ENCODE results near the gene BCAP31. TPM values are rescaled to one million over a fixed set of nuclear protein-coding genes. Genes with fewer than 3 reads are reported as not detected.

The BCAP31 gene
- total RNA-seq, 1 experiment from 2014 or later: 138 TPM

GRCh38 chrX:153719701-153720100 lies 4.5 kb downstream of the BCAP31 start:
- Mint-ChIP-seq H3K27me3 (ENCODE audit: low read depth) (no peaks in the 10 kb centered on the region), H3K4me3 (no peak overlapping the region), H3K36me3 (ENCODE audit: insufficient read depth in 1 of 3, low read depth in 3 of 3) (peaks cover 36 to 72% (median 64%) of the 10 kb centered on the region in 3 experiments), H3K9me3 (peaks cover 62 to 64% of the 10 kb centered on the region in 2 experiments), H3K27ac (no peak overlapping the region), H3K4me1 (peaks cover 0 to 8% of the 10 kb centered on the region in 2 experiments; a peak in 2 of 4 replicates)
- H3K14ac ChIP-seq (ENCODE audit: insufficient read depth, low read length): no peak overlapping the region
- no peak overlapping the region for H2AFZ ChIP-seq (ENCODE audit: low read length)
- no peak overlapping the region for H3K27ac ChIP-seq (ENCODE audit: insufficient read length, low read depth, low read length)
- no peak overlapping the region for H3T11ph ChIP-seq (ENCODE audit: low read length)
- H3K9me3 ChIP-seq (ENCODE audit: control insufficient read depth, low read depth, low read length): peaks cover 38% of the 10 kb centered on the region
- H4K20me1 ChIP-seq (ENCODE audit: control insufficient read depth, insufficient read depth, insufficient read length): no peaks in the 10 kb centered on the region
- no peak overlapping the region for H3K18ac ChIP-seq (ENCODE audit: insufficient read length, low read depth, low read length)
- H3K9ac ChIP-seq (ENCODE audit: extremely low read depth, insufficient read length, low read length): no peak overlapping the region
- no peaks in the 10 kb centered on the region for H3K4me1 ChIP-seq (ENCODE audit: insufficient read depth, low read length)
- H4K91ac ChIP-seq (ENCODE audit: insufficient read length, low read depth, low read length): no peak overlapping the region
- H2BK12ac ChIP-seq (ENCODE audit: insufficient read length, low read depth, low read length): no peak overlapping the region
- H2BK120ac ChIP-seq (ENCODE audit: low read depth, low read length, poor library complexity, severe bottlenecking): no peak overlapping the region
- peaks cover 4% of the 10 kb centered on the region for H3K23me2 ChIP-seq (ENCODE audit: insufficient read length, low read depth, low read length, poor library complexity, severe bottlenecking)
- H3K4ac ChIP-seq (ENCODE audit: low read depth, low read length): no peak overlapping the region
- H3K4me2 ChIP-seq (ENCODE audit: insufficient read depth, insufficient read length, low read length): no peak overlapping the region
- no peak overlapping the region for H3K23ac ChIP-seq (ENCODE audit: insufficient read length, low read depth, low read length)
- no peak overlapping the region for H2AK5ac ChIP-seq (ENCODE audit: insufficient read length, low read length)
- H4K5ac ChIP-seq (ENCODE audit: insufficient read length, low read depth, low read length): no peak overlapping the region
- peaks cover 10% of the 10 kb centered on the region; the same call in 1 of the 2 replicates for H3K79me2 ChIP-seq (ENCODE audit: insufficient read depth, low read length)
- no peak overlapping the region for H2BK20ac ChIP-seq (ENCODE audit: low read depth, low read length, poor library complexity, severe bottlenecking)
- DNase-seq: no peak
- no CpG with 5 or more reads among the region's 2 CpGs for WGBS (ENCODE audit: extremely low coverage, insufficient read length, low lambda C conversion rate)
- no peak overlapping the region for H2BK15ac ChIP-seq (ENCODE audit: low read depth, low read length)
- H3K56ac ChIP-seq (ENCODE audit: insufficient read length, low read depth, low read length): no peak overlapping the region
- no peaks in the 10 kb centered on the region for H3K79me1 ChIP-seq (ENCODE audit: insufficient read depth, low read depth, low read length, poor library complexity, severe bottlenecking)
- H3K27me3 ChIP-seq (ENCODE audit: insufficient read depth, low read length): no peaks in the 10 kb centered on the region
- H4K8ac ChIP-seq (replicated peaks; ENCODE audit: insufficient read length, low read depth, low read length): no peak overlapping the region
- TF ChIP-seq, protein P1, sequence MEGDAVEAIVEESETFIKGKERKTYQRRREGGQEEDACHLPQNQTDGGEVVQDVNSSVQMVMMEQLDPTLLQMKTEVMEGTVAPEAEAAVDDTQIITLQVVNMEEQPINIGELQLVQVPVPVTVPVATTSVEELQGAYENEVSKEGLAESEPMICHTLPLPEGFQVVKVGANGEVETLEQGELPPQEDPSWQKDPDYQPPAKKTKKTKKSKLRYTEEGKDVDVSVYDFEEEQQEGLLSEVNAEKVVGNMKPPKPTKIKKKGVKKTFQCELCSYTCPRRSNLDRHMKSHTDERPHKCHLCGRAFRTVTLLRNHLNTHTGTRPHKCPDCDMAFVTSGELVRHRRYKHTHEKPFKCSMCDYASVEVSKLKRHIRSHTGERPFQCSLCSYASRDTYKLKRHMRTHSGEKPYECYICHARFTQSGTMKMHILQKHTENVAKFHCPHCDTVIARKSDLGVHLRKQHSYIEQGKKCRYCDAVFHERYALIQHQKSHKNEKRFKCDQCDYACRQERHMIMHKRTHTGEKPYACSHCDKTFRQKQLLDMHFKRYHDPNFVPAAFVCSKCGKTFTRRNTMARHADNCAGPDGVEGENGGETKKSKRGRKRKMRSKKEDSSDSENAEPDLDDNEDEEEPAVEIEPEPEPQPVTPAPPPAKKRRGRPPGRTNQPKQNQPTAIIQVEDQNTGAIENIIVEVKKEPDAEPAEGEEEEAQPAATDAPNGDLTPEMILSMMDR (conservative IDR thresholded peaks at IDR 0.05): no peak
- no peak overlapping the region for H2BK5ac ChIP-seq (ENCODE audit: insufficient read length, low read length)
